ENCODE results near the gene BTBD16. TPM values are rescaled to one million over a fixed set of nuclear protein-coding genes. Genes with fewer than 3 reads are reported as not detected.

BTBD16 gene
- total RNA-seq, 2 experiments from 2014 or later, result not detected

- POLR2A ChIA-PET, result no interaction called here
- no peak for DNase-seq
- peaks cover 30% of the 10 kb centered on the region for H3K4me1 Mint-ChIP-seq (ENCODE audit: low read depth)
- peaks cover 12% of the 10 kb centered on the region for H3K27me3 Mint-ChIP-seq (ENCODE audit: low read depth)
- ATAC-seq, result no peak
- no peak overlapping the region for H3K27ac Mint-ChIP-seq
- no peaks in the 10 kb centered on the region for H3K9me3 Mint-ChIP-seq (ENCODE audit: insufficient read depth)
- H3K4me3 Mint-ChIP-seq, result no peak overlapping the region
- CTCF ChIA-PET, result no interaction called here
- H3K36me3 Mint-ChIP-seq (ENCODE audit: low read depth), result peaks cover 21% of the 10 kb centered on the region
Observed at GRCh38 chr10:122376364-122376961, 105.4 kb downstream of the BTBD16 start.

- ChIA-PET CTCF (interaction anchor here (1.4 kb wide), 1 partner anchor 40 kb away, joined by 4 read pairs; no protein-coding TSS in a partner anchor), POLR2A (interaction anchor here (0.5 kb wide), 1 partner anchor 34 kb away, joined by 3 read pairs; no protein-coding TSS in a partner anchor)
- no peak overlapping the region for H3K27ac Mint-ChIP-seq
- no peak overlapping the region for H3K4me3 Mint-ChIP-seq
- DNase-seq, result no peak
- no peaks in the 10 kb centered on the region for H3K27me3 Mint-ChIP-seq (ENCODE audit: low read depth)
- H3K36me3 Mint-ChIP-seq (ENCODE audit: low read depth), result peaks cover 21% of the 10 kb centered on the region
- peaks cover 26% of the 10 kb centered on the region for H3K4me1 Mint-ChIP-seq (ENCODE audit: low read depth)
- H3K9me3 Mint-ChIP-seq (ENCODE audit: insufficient read depth), result no peaks in the 10 kb centered on the region
- no peak for ATAC-seq
Observed at GRCh38 chr10:122379041-122379440, 107.9 kb downstream of the BTBD16 start.

DNA sequence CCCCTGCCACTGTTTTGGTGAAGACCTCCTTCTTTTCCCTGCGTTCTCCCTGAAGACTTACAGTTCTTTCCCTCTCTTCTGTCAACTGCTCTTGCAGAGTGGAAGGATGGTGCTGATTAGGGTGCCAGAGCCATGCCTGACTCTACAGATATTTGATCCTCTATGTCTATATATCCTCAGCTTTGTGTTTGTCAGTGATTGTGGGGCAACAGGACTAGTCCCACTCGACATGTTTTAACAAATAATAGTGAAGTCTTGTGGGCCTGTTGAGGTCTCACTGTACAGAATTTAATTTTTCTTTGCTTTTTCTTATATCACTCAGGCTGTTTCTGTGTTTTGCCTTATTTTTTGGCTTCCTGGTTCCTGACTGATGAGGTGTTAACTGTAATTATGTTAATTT is 108.4 kb downstream of the BTBD16 start:
- ChIA-PET CTCF (interaction anchor here (1.4 kb wide), 1 partner anchor 39 kb away, joined by 4 read pairs; no protein-coding TSS in a partner anchor), POLR2A (no interaction called here)
- DNase-seq, result no peak
- H3K27ac Mint-ChIP-seq, result no peak overlapping the region
- ATAC-seq, result no peak
- no peak overlapping the region for H3K4me3 Mint-ChIP-seq
- H3K36me3 Mint-ChIP-seq (ENCODE audit: low read depth), result peaks cover 21% of the 10 kb centered on the region
- H3K27me3 Mint-ChIP-seq (ENCODE audit: low read depth), result no peaks in the 10 kb centered on the region
- peaks cover 24% of the 10 kb centered on the region for H3K4me1 Mint-ChIP-seq (ENCODE audit: low read depth)
- no peaks in the 10 kb centered on the region for H3K9me3 Mint-ChIP-seq (ENCODE audit: insufficient read depth)

GRCh38 chr10:122380703-122381102 is 109.6 kb downstream of the BTBD16 start:
- DNase-seq, result no peak
- POLR2A ChIA-PET, result no interaction called here
- H3K27me3 Mint-ChIP-seq (ENCODE audit: low read depth), result no peaks in the 10 kb centered on the region
- no peak overlapping the region for H3K27ac Mint-ChIP-seq
- no peak for ATAC-seq
- peaks cover 21% of the 10 kb centered on the region for H3K4me1 Mint-ChIP-seq (ENCODE audit: low read depth)
- no peaks in the 10 kb centered on the region for H3K9me3 Mint-ChIP-seq (ENCODE audit: insufficient read depth)
- H3K4me3 Mint-ChIP-seq, result no peak overlapping the region
- CTCF ChIA-PET, result interaction anchor here (1.6 kb wide), 1 partner anchor 9 kb away, joined by 4 read pairs; no protein-coding TSS in a partner anchor
- peaks cover 20% of the 10 kb centered on the region for H3K36me3 Mint-ChIP-seq (ENCODE audit: low read depth)

- CTCF ChIA-PET, result interaction anchor here (1.6 kb wide), 1 partner anchor 8 kb away, joined by 4 read pairs; no protein-coding TSS in a partner anchor
- peaks cover 21% of the 10 kb centered on the region for H3K36me3 Mint-ChIP-seq (ENCODE audit: low read depth)
- no peaks in the 10 kb centered on the region for H3K9me3 Mint-ChIP-seq (ENCODE audit: insufficient read depth)
- H3K4me3 Mint-ChIP-seq, result no peak overlapping the region
- no peaks in the 10 kb centered on the region for H3K27me3 Mint-ChIP-seq (ENCODE audit: low read depth)
- POLR2A ChIA-PET, result no interaction called here
- peaks cover 15% of the 10 kb centered on the region for H3K4me1 Mint-ChIP-seq (ENCODE audit: low read depth)
- ATAC-seq (no peak), DNase-seq (no peak)
- no peak overlapping the region for H3K27ac Mint-ChIP-seq
Observed at GRCh38 chr10:122381680-122382079, 110.6 kb downstream of the BTBD16 start.

DNA sequence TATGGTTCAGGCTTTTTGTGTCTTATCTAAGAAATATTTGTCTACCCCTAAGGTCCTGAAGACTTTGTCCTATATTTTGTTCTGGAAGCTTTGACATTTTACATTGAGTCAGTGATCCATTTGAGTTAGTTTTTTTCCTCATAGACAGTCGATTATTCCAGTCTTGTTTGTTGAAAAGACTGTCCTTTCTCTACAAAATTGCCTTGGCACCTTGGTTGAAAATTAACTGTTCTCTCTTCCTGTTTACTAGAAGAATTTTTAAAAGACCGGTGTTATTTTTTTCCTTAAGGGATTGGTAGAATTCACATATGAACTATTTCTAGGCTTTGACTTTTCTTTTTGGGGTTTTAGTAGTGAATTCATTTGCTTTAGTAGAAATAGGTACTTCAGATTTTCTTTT is 115.4 kb downstream of the BTBD16 start:
- POLR2A ChIA-PET, result no interaction called here
- no peaks in the 10 kb centered on the region for H3K27me3 Mint-ChIP-seq (ENCODE audit: low read depth)
- no peak for ATAC-seq
- H3K4me3 Mint-ChIP-seq, result no peak overlapping the region
- H3K36me3 Mint-ChIP-seq (ENCODE audit: low read depth), result peaks cover 21% of the 10 kb centered on the region
- CTCF ChIA-PET, result interaction anchor here (0.8 to 1.1 kb wide), 2 partner anchors 12 to 37 kb away, joined by 3 to 4 read pairs; partner anchors contain the start of gene PLEKHA1
- H3K9me3 Mint-ChIP-seq (ENCODE audit: insufficient read depth), result no peaks in the 10 kb centered on the region
- no peak overlapping the region for H3K27ac Mint-ChIP-seq
- no peak for DNase-seq
- peaks cover 12% of the 10 kb centered on the region for H3K4me1 Mint-ChIP-seq (ENCODE audit: low read depth)

DNA sequence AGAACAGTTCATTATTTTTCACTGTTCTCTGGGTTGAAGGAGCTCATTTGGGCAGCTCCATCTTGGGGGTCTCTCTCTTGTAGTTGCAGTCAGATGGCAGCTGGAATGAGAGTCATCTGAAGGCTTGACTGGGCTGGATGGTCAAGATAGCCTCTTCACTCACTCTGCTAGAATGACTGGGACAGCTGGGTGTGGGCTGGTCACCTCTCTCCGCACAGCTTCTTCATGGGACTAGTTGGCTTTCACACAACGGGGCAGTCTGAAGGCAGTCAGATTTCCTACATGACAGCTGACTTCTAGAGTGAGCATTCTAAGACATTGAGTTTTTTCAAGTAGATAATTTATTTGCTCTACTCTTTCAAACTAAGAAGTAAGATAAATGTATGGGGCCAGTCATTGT is 116.5 kb downstream of the BTBD16 start:
- DNase-seq (no peak), ATAC-seq (no peak)
- H3K27me3 Mint-ChIP-seq (ENCODE audit: low read depth), result no peaks in the 10 kb centered on the region
- H3K27ac Mint-ChIP-seq, result no peak overlapping the region
- H3K9me3 Mint-ChIP-seq (ENCODE audit: insufficient read depth), result no peaks in the 10 kb centered on the region
- POLR2A ChIA-PET, result no interaction called here
- peaks cover 8% of the 10 kb centered on the region for H3K4me1 Mint-ChIP-seq (ENCODE audit: low read depth)
- CTCF ChIA-PET, result interaction anchor here (0.7 to 1.1 kb wide), 4 partner anchors 13 to 54 kb away, joined by 3 to 4 read pairs (median 3); partner anchors contain the start of gene PLEKHA1
- H3K4me3 Mint-ChIP-seq, result no peak overlapping the region
- H3K36me3 Mint-ChIP-seq (ENCODE audit: low read depth), result peaks cover 21% of the 10 kb centered on the region

Other genes starting within 250 kb of the BTBD16 start
- 10 to 100 TPM in 1 of 2 experiments, 1 to 10 TPM in 1; 9.6 to 11.7 TPM for gene PLEKHA1, start 103.4 kb downstream of the BTBD16 start, total RNA-seq
- gene ARMS2, start 183.4 kb downstream of the BTBD16 start, total RNA-seq, result not detected
- gene HTRA1, start 190.3 kb downstream of the BTBD16 start, total RNA-seq, result not detected

All from activated CD8-positive, alpha-beta T cell treated with anti-CD3 and anti-CD28 coated beads, Interleukin-2, amount 10 ng/mL, durations not matched to agents 7 days and 5 days (primary cell).